Measurements from ENCODE around the gene FRZB.
A peak's percentile ranks its signal among the peaks of the same experiment; 100 is the strongest.
"Not testable (repeated sequence)": the region's sequence is repeated elsewhere in the genome, so short reads cannot be mapped to it uniquely, and the experiment has no call there.

FRZB gene, protein sequence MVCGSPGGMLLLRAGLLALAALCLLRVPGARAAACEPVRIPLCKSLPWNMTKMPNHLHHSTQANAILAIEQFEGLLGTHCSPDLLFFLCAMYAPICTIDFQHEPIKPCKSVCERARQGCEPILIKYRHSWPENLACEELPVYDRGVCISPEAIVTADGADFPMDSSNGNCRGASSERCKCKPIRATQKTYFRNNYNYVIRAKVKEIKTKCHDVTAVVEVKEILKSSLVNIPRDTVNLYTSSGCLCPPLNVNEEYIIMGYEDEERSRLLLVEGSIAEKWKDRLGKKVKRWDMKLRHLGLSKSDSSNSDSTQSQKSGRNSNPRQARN

DNA sequence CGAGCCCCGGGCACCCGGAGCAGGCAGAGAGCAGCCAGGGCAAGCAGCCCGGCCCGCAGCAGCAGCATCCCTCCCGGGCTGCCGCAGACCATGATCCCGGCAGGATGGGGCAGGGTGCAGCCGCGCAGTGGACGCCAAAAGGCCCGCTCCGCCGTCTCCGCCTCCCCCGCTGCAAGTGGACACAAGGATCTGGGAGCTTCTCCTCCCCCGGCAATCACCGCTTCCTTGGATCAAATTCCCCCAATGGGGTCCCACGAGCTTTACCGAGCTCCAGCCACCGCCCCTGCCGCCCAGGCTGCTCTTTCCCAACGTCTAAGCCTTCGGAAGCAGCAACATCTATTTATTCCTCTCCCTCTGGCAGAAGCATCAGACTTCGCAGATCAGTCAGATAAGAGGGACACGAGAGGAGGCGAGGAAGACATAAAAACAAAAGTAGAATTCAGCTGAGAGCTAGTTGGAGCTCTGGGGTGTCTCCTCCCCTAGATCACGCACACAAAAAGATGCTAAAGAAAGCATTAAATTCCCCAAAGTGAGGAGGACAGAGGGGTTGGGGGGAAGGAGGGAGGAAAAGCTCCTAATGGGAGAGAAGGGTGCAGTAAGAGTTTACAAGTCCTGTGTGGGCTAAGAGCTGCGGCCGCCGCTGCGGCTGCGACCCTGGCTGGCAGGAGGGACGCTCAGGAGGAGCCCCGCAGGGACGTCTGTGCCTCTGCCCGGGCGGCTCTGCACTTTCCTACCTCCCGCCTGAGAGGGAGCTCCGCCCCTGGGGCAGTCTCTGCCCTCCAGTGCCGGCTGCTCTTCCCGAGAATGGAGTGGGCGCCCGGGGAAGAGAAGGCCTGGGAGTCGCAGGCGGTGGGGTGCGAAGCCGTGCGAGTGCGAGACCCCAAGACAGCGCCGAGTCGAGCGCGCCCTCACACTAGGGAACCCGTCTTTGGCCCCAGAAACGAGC is at the start of gene FRZB:
Gene FRZB (minus strand): TSS at position 177 of the 946 bp plus-strand sequence. CDS start 85 bp downstream, at position 92.
- peak in 1 of 2 donors; percentile 9 for DNase-seq

DNA sequence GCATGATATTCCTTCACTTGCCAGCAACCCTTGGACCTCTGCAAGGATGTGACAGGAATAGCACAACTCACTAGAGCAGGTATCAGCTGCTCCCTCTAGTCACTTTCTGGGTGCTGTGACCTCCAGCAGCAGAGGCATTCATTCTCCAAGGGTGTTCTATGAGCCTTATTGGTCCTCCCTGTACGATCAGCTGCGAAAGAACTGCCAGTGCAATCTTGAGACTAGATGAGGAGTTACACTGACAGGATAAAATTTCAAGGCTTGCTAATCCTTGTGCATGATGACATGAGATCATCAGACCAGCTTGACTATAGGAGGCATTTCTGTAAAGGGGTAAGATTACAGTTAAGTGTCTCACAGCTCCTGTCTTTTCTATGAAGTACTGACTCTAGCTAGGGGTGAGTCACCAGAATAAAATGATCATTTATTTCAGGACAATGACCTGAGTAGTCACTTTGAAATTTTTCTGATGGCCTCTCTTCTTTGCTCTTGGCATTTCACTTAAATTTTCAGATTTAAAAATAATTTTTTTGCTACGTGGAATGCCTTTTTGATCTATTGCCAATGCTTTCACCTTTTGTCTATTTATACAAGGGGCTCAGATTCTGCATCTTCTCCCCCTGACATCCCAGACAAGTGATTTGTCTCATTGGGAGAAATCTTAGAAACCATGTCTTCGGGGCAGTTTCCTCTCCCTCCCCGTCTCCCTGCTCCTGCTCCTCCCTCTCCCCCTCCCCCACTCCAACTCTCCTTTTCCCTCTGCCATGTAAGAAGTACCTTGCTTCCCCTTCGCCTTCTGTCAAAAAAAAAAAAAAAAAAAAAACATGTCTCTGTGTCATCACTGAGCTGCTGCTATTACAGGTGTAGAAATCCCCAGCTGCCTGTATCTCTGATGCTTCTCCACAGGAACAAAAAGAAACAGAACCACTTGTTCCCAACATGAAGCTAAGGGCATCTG is 49.2 kb upstream of the FRZB start:
- DNase-seq, result no peak

DNA sequence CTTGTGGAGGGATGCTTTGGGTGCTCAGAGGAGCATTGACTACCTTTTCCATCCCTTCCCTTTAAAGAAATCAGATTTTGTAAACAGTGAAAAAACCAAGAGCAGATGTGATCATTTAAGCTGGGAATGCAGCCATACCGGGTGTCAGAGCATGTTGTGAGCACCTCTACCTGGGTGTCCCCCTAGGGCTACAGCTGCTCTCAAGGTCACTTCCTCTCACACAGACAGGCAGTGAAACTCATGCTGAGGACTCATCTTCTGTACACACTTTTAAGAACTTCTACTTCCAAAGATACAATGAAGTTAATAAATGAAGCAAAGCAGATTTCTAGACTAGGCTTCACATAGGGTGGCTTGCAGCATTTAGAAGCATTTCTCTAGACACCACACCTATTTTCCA is 48.4 kb upstream of the FRZB start:
- DNase-seq, result no peak

DNA sequence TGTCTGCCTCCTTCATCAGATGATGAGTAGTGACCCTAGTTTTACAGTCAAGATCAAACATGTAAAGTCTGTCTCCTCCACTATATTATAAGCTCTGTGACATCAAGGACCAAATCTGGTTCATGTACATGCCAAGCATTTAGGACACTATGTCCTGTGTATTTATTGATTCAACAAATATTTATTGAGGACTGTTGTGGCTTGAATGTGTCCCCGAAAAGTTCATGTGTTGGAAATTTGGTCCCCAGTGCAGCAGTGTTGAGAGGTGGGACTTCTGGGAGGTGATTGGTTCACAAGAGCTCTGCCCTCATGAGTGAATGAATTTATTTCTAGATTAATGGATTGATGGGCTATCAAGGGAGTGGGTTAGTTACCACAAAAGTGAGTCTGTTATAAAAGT is 46.6 kb upstream of the FRZB start:
- no peak for DNase-seq

DNA sequence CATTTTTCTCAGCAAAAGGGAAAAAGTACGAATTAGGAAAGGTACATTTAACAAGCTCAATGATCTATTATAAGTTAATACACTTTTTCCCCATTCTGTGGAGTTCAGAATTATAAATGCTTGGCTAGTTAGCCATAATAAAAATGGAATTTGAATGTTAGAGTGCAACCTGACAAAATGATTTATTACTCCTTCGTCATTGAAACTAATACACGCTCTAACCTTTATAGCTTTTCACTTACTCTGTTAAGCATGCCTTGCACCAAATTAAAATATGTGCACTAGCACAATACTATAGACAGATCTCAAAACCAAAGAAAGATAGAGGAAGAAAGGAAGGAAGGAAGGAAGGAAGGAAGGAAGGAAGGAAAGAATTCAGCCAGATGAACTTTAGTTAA is 46.1 kb upstream of the FRZB start:
- no peak for DNase-seq

DNA sequence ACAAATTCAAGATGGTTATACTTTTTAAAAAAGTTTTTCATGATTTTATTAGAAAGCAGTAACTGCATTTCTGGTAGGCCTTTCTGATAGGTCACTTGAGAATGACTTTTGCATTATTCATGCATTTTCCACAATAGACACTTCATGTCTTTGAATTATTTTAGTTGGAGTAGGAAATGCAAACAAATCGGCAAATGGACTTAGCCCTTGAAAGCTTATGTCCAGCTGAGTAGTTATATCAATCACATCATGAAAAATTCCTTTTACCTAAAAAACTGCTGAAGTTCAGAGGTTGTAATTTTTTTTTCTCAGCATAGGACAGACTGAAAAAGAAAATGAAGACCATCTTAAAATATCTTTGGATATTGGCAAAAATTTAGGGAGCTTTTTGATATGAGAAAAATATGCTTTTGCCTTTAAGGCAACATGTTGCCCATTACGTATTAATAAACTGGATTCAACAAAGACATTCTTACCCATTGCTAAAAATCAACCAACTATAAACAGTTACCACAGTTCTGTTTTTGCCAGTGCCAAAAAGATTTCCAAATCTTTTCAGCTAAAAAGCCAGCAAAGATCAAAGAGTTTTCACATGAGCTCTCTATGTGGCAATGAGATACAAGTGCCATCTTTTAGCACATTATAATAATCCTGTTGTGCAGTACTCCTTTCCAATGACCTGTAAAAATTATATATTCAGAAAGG is 45.5 kb upstream of the FRZB start:
- DNase-seq, result no peak

DNA sequence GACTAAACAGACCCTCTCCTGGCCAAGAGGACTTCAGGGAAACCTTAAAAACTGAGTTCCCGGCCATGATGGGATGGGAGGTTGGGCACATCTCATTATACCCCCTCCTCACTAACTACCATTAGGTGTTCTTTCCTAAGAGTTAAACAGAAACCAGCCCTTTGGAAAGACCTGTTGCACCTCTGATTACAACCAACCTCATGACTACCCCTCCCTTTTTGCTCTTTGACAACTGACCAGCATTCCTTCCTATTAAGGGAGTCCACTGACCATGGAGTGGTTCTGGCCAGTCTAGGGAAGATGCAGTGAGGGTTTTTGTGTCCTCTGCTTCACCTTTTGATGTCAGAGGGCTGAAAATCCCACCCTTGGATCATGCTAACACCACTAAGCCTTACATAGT is 44.5 kb upstream of the FRZB start:
- DNase-seq, result no peak

DNA sequence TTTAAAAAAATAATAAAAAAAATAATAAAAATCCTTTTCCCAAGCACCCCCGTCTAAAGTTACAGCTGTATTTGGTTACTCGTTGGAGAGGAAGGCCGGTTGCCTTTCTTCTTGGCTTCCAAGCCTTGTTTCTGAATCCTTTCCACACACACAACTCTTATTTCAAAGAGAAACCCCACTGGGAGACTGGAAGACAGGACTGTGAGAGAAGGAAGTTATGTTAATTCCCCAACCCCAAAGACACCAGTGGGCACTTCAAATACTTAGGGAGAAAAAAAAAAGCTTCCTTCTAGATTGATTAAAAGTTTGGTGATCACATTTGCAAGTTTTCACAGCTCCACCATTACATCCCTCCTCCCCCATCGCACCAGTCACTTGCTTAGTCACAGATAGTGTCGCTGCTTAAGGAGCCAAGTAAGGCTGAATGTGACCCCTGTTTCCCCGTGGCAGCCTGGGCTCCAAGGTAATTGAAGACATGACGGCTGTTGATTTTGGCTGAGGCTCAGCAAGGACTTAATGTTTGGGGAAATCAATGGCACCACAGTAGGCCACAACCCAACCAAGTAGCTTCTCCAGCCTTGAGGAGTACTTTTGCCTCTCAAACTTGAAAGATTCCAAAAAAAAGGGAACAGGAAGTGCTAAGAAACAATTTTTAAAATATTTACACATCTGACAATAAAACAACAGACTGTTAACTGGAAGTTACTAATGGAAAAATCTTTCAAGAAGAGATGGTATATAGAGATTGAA is 40.8 kb upstream of the FRZB start:
- DNase-seq, result no peak

DNA sequence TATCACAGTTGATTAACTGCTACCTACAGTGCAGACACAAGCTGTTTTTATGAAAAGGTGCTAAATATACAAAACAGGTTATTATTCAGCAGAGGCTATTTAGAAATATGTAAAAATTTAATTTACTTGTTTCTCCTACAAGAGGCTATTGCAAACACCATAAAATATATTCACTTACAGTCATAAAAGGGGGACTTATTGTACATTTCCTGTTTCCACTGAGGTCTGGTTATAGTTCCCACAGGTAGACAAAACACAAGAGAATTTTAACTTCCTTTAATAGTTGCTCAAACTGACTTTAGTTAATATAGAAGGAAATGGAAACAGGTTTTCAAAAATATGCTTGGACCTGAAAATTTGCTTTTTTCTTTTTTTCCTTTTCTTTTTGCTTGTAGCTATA is 40.0 kb upstream of the FRZB start:
- DNase-seq, result no peak

DNA sequence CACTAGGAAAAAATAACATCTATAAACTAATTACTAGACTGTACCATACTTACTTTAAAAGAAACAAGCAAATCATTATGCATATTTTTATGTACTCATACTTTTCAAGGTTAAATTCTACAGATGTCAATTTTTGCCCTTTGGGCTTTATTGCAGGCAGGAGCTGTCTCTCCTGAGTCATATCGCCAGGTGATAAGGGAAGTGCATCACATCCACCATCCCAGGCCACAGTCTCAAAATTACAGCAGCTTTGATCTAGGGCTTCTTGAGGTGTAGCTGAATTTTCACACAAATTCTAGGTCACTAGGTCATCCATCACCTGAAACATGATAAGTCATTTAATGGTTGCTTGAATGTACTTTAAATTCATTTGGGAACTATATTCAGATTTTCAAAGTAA is 38.4 kb upstream of the FRZB start:
- no peak for DNase-seq

DNA sequence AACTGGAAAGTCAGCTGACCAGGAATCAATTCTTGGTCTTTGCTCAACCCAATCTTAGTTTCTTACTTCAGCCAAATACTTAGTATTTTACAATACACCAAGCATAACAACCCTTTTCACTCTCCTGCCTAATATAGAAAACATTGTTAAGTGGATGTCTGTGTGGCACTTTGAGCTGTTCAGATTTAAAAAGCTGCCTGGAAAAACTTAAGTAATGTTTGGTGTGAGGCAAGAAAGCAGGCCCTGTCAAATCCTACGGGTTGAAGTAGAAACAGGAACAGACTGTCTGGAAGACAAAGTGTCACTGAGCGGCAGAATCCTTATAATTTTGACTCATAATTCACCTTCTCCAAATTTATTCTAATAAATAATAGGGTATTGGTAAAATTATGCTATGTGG is 37.1 kb upstream of the FRZB start:
- no peak for DNase-seq

DNA sequence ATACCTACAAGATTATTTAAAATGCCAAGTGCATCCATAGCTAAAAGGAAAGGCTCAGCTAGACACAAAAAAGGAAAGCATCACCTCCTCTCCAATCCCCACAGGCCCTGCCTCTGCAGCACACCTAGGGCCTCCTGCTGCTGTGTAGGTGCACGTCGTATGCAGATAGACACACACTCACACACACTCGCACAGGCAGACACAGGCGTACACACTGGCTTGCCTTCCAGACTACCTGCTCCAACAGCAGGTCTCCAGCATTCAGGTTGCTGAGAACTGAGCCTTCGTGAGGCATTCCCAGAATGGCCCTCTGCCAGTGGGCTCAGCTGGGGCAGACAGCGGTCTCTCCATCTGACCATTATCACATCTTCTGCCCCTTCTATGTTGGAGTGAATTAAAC is 35.3 kb upstream of the FRZB start:
- DNase-seq, result no peak

DNA sequence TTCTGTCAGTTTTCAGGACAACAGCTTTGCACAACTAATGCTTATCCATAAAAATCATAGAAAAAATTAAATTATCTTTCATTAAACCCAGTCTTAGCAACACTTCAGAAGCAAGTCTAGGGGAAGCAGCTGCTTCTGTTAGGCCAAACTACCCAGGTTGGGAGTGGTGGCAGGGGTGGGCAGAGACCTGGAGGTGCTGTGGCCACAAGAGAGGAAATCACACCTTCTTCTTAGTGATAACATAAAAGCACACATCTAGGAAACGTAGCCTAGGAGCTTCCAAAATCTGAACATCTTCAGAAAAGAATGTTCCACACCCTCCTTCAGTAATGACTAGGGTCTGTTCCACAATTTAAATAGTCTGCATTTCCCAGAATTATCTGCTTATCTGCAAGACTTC is 32.3 kb upstream of the FRZB start:
- no peak for DNase-seq

DNA sequence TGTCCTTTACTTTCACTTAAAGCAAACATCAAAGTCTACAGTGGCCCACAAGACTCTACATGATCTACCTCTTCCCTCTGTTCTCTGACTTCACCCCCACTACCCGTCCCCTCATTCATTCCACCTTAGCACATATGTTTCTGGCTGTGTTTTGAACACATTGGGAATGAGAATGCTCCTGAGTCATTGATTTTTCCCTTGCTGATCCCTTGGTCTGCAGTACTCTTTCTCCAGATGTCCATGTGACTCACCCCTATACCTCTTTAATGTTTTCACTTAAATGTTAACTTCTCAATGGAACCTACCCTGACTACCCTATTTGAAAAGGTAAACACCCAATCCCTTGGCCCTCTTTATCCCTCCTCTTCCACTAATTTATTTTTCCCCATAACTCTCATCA is 30.7 kb upstream of the FRZB start:
- DNase-seq, result no peak

DNA sequence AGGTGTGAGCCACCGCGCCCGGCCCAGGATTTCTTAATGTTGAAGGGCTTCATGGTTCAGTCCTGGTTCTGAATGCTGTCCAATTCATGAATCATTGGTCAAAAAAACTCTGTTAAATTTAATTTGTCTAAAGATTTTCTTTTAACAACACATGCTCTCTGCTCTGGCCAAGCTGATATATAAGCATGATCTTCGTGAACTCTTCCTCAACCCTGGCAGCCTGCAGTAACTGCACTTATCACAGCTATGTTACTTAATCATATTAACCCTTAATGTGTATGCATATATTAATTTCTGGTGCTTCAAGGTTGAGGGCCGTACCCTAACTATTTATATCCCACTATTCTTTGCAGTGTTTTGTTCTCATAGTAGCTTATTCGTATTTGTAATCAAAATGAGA is 29.4 kb upstream of the FRZB start:
- DNase-seq, result no peak

DNA sequence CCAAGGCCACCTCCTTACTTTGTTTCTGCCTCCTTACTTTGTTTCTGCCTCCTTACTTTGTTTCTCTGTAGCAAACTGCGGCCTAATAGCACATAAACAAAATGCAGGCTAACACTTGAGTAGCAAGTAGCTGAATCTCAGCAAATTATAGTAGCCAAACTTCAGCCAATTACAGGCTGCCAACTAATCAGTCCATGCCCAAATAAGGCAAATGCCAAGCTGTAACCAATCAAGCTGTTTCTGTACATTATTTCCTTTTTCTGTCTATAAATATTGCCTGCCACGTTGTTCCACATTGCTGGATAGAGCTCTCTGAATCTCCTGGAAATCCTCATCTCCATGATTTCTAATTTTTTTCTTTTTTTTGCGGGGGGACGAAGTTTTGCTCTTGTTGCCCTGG is 28.7 kb upstream of the FRZB start:
- DNase-seq, result no peak

DNA sequence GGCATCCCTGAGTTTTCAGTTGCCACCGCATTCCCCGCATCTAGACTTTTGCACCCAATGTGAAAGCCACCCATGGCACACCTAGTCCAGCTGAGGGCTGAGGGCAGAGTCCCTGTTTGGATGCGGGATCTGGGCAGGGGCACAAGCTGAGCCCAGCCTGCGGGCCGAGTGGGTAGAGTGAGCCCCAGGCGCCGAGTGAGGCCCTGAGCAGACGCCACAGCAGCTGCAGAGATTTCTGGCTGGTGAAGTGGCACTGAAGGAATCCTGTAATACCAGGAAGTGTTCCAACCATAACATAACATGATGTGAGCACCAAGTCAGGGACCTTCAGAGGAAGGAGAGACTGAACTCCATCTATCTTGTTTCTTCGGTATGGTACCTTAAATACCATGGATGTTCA is 27.7 kb upstream of the FRZB start:
- no peak for DNase-seq

DNA sequence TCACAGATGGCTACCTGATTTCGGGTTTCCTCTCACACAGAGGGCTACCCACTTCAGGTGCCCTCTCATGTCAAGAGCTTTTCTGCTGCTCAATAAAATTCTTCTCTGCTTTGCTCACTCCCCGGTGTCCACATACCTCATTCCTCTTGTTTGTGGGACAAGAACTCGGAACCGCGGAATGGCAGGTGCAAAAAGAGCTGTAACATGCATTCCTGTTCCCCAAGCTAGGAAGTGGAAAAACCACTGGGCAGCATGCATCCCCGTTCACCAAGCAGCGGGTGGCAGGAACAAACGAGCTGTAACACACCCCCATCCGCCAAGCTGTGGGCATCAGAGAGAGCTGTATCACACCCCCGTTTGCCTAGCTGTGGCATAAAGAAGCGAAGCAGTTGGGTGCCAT is 27.2 kb upstream of the FRZB start:
- no peak for DNase-seq

DNA sequence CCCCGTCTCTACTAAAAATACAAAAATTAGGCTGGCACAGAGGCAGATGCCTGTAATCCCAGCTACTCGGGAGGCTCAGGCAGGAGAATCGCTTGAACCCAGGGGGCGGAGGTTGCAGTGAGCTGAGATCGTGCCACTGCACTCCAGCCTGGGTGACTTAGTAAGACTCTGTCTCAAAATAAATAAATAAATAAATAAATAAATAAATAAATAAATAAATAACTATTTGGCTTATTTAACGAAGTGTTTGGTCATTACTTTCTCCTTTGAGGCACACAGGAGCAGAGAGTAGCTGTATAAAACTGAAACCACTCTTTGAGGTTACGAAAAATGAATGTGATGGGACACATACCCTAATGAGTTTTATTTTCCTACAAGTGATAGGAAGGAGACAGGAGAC is 26.6 kb upstream of the FRZB start:
- not testable (repeated sequence) for DNase-seq

DNA sequence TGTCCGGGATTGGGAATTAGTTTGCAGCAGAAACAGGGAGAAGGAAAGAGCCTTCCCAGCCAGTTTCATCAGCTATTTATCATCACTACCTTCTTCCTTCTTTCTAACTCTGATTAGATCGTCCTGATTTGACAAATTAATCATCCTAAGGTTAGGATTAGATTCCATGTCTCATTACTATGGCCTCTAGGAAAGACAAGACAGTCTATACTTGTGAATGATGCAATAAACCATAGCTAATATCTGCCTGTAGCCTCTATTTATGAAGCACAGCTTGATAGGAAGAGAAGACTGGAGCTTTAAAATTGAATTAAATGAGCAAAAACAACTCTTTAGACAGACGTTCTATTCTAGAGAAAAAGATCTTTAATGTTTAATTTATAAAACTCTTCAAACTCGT is 25.2 kb upstream of the FRZB start:
- no peak for DNase-seq

DNA sequence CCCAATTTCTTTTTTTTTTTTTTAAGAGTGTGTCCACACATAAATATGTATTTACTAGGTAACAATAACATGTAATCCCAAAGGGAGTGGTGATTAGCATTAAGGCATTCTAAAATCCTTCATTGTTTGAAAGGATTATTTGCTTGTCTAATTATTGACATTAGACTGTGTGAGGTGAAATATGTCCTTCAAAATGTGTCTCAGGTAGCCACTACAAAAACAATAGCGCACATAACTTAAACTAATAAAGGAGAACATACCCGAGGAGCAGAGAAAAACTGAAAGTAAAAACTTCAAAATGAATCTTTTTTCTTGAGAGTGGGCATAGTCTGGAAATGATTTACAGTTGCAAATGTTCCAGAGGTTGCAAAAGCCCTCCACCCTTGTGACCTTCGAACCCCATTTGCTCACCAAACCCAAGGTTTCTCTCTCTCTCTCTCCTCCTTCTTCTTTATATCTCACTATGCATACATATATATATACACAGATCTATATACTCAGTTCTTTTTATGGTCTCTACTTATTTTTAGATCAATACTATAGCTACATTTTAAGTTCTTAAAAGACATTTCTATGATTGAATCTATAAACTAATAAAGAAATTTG is 24.4 kb upstream of the FRZB start:
- no peak for DNase-seq
